GM12878 (cell line): ENCODE results near the gene OXT. TPM values are rescaled to one million over a fixed set of nuclear protein-coding genes. Genes with fewer than 3 reads are reported as not detected.

Experiments used
- ATAC-seq: fragments of 200-7000 bp; cut with Tn5 transposase; 3 replicates; pipeline ENCODE4 v1.9.1; 2020; ENCODE audit warnings: mild to moderate bottlenecking, moderate library complexity
- BruUV-seq: library from RNA; stranded (reverse); fragments of 400-500 nt; replicated peaks from 2 replicates; lab custom pipeline; 2021; lab: Mats Ljungman, UMichigan
- CTCF ChIA-PET: fragments of 300-600 bp; sonication (Branson Sonifier 250); formaldehyde crosslinking; extraction: SDS; loops from one replicate; lab custom pipeline; 2021; ENCODE audit warnings: inconsistent platforms; lab: Yijun Ruan, JAX
- POLR2A ChIA-PET: fragments of 350-600 bp; formaldehyde crosslinking; extraction: SDS; loops from one replicate; lab custom pipeline; 2021; ENCODE audit warnings: inconsistent platforms; lab: Charles Lee
- RAD21 ChIA-PET: fragments of 300-600 bp; sonication (Branson Sonifier 250); formaldehyde crosslinking; loops from one replicate; lab custom pipeline; 2023; ENCODE audit warnings: antibody characterized with exemption; ENCODE audit not compliant: unreplicated experiment; lab: Charles Lee
- SMC1A ChIA-PET: fragments of 300-600 bp; sonication (Branson Sonifier 250); formaldehyde crosslinking; loops from one replicate; lab custom pipeline; 2023; ENCODE audit not compliant: unreplicated experiment, uncharacterized antibody; lab: Charles Lee
- DNase-seq: peaks from one replicate; pipeline ENCODE4 v3.0.0-alpha.2; 2011; ENCODE audit warnings: low read depth, low spot score
- FAIRE-seq: peaks from 3 replicates; lab custom pipeline; 2011; peaks lifted over from hg19 to GRCh38; lab: Jason Lieb, UNC
- H2AFZ ChIP-seq: 2 replicates; pipeline ENCODE4 v1.6.0; 2011; ENCODE audit warnings: low read depth, low read length, control low read depth; ENCODE audit not compliant: control insufficient read depth
- H3K27ac ChIP-seq: 2 replicates; pipeline ENCODE4 v1.5.1; 2011; ENCODE audit warnings: control low read depth; ENCODE audit not compliant: control insufficient read depth, insufficient read depth
- H3K27me3 ChIP-seq, 2 experiments: replicated peaks in 1 of 2; 2 replicates each; pipeline versions ENCODE4 v1.6.0 to v1.6.1; 2011; ENCODE audit warnings: low read length in 1 of 2; ENCODE audit not compliant: control insufficient read depth in 2 of 2, insufficient read depth in 2 of 2
- H3K36me3 ChIP-seq, 2 experiments: 2 replicates each; pipeline ENCODE4 v1.5.1; 2011; ENCODE audit warnings: low read length in 1 of 2; ENCODE audit not compliant: control insufficient read depth in 2 of 2, insufficient read depth in 2 of 2
- H3K4me1 ChIP-seq: 2 replicates; pipeline ENCODE4 v1.6.1; 2011; ENCODE audit warnings: mild to moderate bottlenecking, low read length, moderate library complexity, mixed read lengths; ENCODE audit not compliant: control insufficient read depth, insufficient read depth
- H3K4me2 ChIP-seq: 2 replicates; pipeline ENCODE4 v1.6.0; 2011; ENCODE audit warnings: control low read depth; ENCODE audit not compliant: control insufficient read depth, insufficient read depth
- H3K4me3 ChIP-seq: fragments of 200-600 bp; sonication (generic); 2 replicates; pipeline ENCODE4 v1.5.1; 2016
- H3K79me2 ChIP-seq: 2 replicates; pipeline ENCODE4 v1.6.0; 2011; ENCODE audit warnings: low read length; ENCODE audit not compliant: control insufficient read depth, insufficient read depth
- H3K9ac ChIP-seq: 2 replicates; pipeline ENCODE4 v1.8.0; 2011; ENCODE audit warnings: low read length, control low read depth, mixed read lengths; ENCODE audit not compliant: control insufficient read depth, insufficient read depth
- H3K9me3 ChIP-seq: replicated peaks from 3 replicates; pipeline ENCODE4 v1.5.1; 2011; ENCODE audit warnings: mild to moderate bottlenecking, low read length; ENCODE audit not compliant: control insufficient read depth, insufficient read depth
- H4K20me1 ChIP-seq: 2 replicates; pipeline ENCODE4 v1.6.0; 2011; ENCODE audit not compliant: control insufficient read depth, insufficient read depth
- E4F1 ChIP-seq: fragments of 450-650 bp; IDR thresholded peaks from 2 replicates; pipeline ENCODE4 v1.6.1; 2018; ENCODE audit warnings: borderline replicate concordance, mild to moderate bottlenecking; ENCODE audit not compliant: partially characterized antibody
- ETV6 ChIP-seq, 2 experiments: fragments of 450-650 bp in 1 of 2; IDR thresholded peaks in 1 of 2; conservative IDR thresholded peaks in 1 of 2; 2 replicates each; pipeline ENCODE4 v1.6.1; 2014; ENCODE audit warnings: antibody characterized with exemption in 1 of 2, borderline replicate concordance in 1 of 2, low read depth in 1 of 2, mild to moderate bottlenecking in 1 of 2, moderate library complexity in 1 of 2
- EZH2 ChIP-seq: IDR thresholded peaks from 2 replicates; pipeline ENCODE4 v1.6.1; 2012; ENCODE audit warnings: low read depth, mild to moderate bottlenecking, control low read depth, inconsistent platforms, low read length, borderline replicate concordance; ENCODE audit not compliant: control insufficient read depth
- NRF1 ChIP-seq: conservative IDR thresholded peaks from 2 replicates; pipeline ENCODE4 v1.6.1; 2011; ENCODE audit warnings: mild to moderate bottlenecking, low read depth, low read length, improper control_type of control experiment
- POLR2A ChIP-seq: IDR thresholded peaks from 2 replicates; pipeline ENCODE4 v1.6.1; 2011; ENCODE audit warnings: low read depth, mild to moderate bottlenecking, low read length
- WGBS: methylation state at CpG from one replicate; pipeline ENCODE4 v1.1.6; 2016; ENCODE audit warnings: low lambda C conversion rate; ENCODE audit not compliant: insufficient replicate concordance, insufficient coverage; ENCODE audit errors: missing lambda C conversion rate; 5-methylcytosine and 5-hydroxymethylcytosine counted together
- in situ Hi-C: fragments of 300-500 bp; cut with MboI; formaldehyde crosslinking; loops from 9 replicates; pipeline ENCODE4 v1.14.3; 2018; ENCODE audit warnings: mixed read lengths
- intact Hi-C: fragments of 100-400 bp; cut with micrococcal nuclease; formaldehyde crosslinking; loops from one replicate; pipeline ENCODE4 v1.14.2; 2022; ENCODE audit not compliant: unreplicated experiment
- polyA plus RNA-seq, 11 experiments: library from polyadenylated mRNA; depleted of rRNA in 4 of 11; unstranded in 6 of 11; stranded (reverse) in 5 of 11; fragments of >200 nt; fragmentation: Nextera tagmentation in 4 of 11; fragmentation: Illumina TruSeq in 1 of 11; extraction: Ambion mirVana in 4 of 11; extraction: Trizol in 1 of 11; gene quantifications; 1 replicate in 1 of 11; 2 replicates in 10 of 11; pipeline versions ENCODE4 v1.2.1 to v1.2.3, GENCODE V29; 2011 to 2016; ENCODE audit warnings: inconsistent platforms in 2 of 11, missing spikeins in 2 of 11, low read depth in 1 of 11
- total RNA-seq, 4 experiments: library from RNA; depleted of rRNA in 3 of 4; stranded (reverse); fragments of >200 nt in 3 of 4; fragmentation: Illumina TruSeq in 1 of 4; extraction: Trizol in 1 of 4; gene quantifications; 2 replicates each; pipeline versions ENCODE4 v1.2.1 to v1.2.3, GENCODE V29; 2013 to 2021
- TF ChIP-seq, protein P1 (sequence below): fragments of 450-650 bp; IDR thresholded peaks from 2 replicates; pipeline ENCODE4 v1.6.1; 2016; ENCODE audit warnings: mild to moderate bottlenecking, moderate library complexity, borderline replicate concordance

Gene OXT
- total and polyA plus RNA-seq, 10 of the 15 experiments (the other 5 are each of a cell fraction or from before 2014, with no cell fraction given): not detected

DNA sequence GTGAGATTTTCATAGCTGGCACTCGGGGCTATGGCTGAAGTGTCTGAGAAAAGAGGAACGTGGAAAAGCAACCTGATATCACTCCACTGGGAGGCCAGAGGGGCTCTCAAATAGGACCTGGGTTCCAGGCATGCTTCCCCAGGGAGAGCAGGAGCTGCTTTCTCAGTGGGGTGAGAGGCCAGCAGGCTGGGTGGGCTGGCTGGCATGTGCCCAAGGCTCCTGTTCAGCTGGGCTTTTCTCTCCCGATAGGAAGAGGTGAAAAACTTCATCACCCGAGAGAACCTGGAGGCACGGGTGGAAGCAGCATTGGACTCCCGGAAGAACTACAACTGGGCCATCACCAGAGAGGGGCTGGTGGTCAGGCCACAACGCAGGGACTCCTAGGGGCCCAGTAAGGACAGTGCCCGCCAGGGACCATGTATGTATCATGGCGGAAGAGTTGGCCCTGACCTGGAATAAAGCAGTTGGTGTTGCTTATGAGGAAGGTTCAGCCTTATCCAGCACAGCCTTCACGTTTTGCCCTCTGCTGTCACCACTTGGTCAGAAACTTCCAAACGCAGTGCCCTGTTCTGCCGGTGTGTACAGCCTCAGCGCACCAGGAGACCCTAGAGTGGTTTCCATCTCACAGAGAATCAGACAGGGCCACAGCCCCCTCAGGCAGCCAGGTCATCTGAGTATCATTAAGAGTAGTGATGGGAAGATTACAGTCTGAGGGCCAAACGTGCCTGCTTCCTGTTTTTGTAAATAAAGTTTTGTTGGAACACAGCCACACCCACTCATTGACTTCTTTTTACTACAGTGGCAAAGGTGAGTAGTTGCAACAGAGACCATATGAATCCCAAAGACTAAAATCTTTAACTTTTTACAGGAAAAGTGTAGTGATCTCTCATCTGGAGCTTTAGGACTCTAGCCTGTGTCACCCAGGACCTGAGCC, 23.7 kb upstream of the OXT start:
- TF ChIP-seq EZH2: no peak
- TF ChIP-seq NRF1: no peak
- no peak for TF ChIP-seq POLR2A
- no peak for TF ChIP-seq E4F1
- TF ChIP-seq, protein P1, sequence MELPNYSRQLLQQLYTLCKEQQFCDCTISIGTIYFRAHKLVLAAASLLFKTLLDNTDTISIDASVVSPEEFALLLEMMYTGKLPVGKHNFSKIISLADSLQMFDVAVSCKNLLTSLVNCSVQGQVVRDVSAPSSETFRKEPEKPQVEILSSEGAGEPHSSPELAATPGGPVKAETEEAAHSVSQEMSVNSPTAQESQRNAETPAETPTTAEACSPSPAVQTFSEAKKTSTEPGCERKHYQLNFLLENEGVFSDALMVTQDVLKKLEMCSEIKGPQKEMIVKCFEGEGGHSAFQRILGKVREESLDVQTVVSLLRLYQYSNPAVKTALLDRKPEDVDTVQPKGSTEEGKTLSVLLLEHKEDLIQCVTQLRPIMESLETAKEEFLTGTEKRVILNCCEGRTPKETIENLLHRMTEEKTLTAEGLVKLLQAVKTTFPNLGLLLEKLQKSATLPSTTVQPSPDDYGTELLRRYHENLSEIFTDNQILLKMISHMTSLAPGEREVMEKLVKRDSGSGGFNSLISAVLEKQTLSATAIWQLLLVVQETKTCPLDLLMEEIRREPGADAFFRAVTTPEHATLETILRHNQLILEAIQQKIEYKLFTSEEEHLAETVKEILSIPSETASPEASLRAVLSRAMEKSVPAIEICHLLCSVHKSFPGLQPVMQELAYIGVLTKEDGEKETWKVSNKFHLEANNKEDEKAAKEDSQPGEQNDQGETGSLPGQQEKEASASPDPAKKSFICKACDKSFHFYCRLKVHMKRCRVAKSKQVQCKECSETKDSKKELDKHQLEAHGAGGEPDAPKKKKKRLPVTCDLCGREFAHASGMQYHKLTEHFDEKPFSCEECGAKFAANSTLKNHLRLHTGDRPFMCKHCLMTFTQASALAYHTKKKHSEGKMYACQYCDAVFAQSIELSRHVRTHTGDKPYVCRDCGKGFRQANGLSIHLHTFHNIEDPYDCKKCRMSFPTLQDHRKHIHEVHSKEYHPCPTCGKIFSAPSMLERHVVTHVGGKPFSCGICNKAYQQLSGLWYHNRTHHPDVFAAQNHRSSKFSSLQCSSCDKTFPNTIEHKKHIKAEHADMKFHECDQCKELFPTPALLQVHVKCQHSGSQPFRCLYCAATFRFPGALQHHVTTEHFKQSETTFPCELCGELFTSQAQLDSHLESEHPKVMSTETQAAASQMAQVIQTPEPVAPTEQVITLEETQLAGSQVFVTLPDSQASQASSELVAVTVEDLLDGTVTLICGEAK: peak; percentile 88
- TF ChIP-seq ETV6 (conservative IDR thresholded peaks at IDR 0.05 in 1 of 2, IDR thresholded peaks at IDR 0.05 in 1 of 2; ENCODE audit: borderline replicate concordance in 1 of 2, low read depth in 1 of 2): no peak
- no peaks in the 10 kb centered on the region for H3K27me3 ChIP-seq
- no peaks in the 10 kb centered on the region for H4K20me1 ChIP-seq
- H3K36me3 ChIP-seq: peaks cover 4 to 6% of the 10 kb centered on the region in 2 experiments; a peak in 1 of 4 replicates
- H3K4me2 ChIP-seq: peak overlapping the region; percentile 70; the same call in 1 of the 2 replicates
- peaks cover 13% of the 10 kb centered on the region for H3K79me2 ChIP-seq
- no peak overlapping the region for H3K27ac ChIP-seq
- no peaks in the 10 kb centered on the region; the same call in 1 of the 2 replicates for H3K4me1 ChIP-seq
- no peaks in the 10 kb centered on the region for H3K9me3 ChIP-seq
- TSS peak; percentile 68 for BruUV-seq
- FAIRE-seq (no peak), ATAC-seq (no peak), DNase-seq (no peak)
- RAD21 ChIA-PET: no interaction called here
- CTCF ChIA-PET: no interaction called here
- in situ Hi-C loops: no loop called here
- H2AFZ ChIP-seq: no peak overlapping the region
- SMC1A ChIA-PET: no interaction called here
- H3K4me3 ChIP-seq: no peak overlapping the region
- WGBS: 83% methylated on average over 14 of the region's 14 CpGs
- POLR2A ChIA-PET: no interaction called here
- intact Hi-C loops: loop anchor here (10.0 kb wide), 1 partner anchor 157 kb away; the partner anchor contains the start of genes DDRGK1 and ITPA
- H3K9ac ChIP-seq: no peak overlapping the region
